Body of pancreas (tissue), 4 donors: ENCODE results near the gene CCDC93.

ENCODE experiments used
- CTCF ChIP-seq, 7 experiments: fragments of 450-650 bp in 4 of 7; fragments of 200-600 bp in 3 of 7; sonication (generic) in 3 of 7; IDR thresholded peaks; one replicate each; pipeline ENCODE4 v1.5.1; 2016 to 2019; ENCODE audit warnings: antibody characterized with exemption in 7 of 7
- POLR2A ChIP-seq, 3 donors: fragments of 450-650 bp; IDR thresholded peaks; one replicate each; pipeline ENCODE4 v1.6.1; 2016; ENCODE audit warnings: antibody characterized with exemption in 3 of 3, mild to moderate bottlenecking in 2 of 3

- TF ChIP-seq POLR2A (IDR thresholded peaks at IDR 0.05) = no peak
- TF ChIP-seq CTCF (IDR thresholded peaks at IDR 0.05) = no peak
These were observed 38.0 kb upstream of the CCDC93 start for GRCh38 chr2:118051826-118052358.
